ENCODE data around the gene BEGAIN.

DNA sequence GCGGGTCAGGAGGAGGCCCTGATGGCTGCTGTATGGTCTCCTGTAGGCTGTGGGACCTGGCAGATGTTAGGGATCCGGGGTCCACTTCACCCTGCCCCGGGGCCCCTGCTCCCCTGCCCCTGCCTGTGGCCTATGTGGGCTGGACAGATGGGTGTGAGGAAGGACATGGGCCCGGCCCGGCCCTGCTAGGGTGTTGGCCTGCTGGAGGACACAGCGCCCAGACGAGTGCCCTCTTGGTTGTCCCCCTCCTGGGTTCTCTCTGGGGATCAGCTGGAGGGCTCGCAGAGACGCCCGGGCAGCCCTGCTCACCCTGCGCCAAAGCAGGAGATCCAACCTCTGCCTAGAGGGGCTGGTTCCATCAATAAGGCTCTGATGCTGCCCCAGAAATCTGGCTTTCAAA is 36.2 kb downstream of the BEGAIN start:
- TF ChIP-seq CTCF (conservative IDR thresholded peaks at IDR 0.05 in 1 of 2, IDR thresholded peaks at IDR 0.05 in 1 of 2; ENCODE audit: low read depth in 1 of 2, low read length in 2 of 2) (no peak), EZH2 (IDR thresholded peaks at IDR 0.05; ENCODE audit: low read length, missing control alignments) (no peak)
